NT2/D1 (cell line): ENCODE measurements around the gene LARGE1.

Source experiments
- DNase-seq: peaks from one replicate; pipeline ENCODE4 v3.0.0-alpha.2; 2011; ENCODE audit warnings: low read depth, low spot score
- H3K27me3 ChIP-seq: 2 replicates; pipeline ENCODE4 v1.6.0; 2011; ENCODE audit warnings: mild to moderate bottlenecking; ENCODE audit not compliant: insufficient read length, insufficient read depth
- H3K36me3 ChIP-seq: 2 replicates; pipeline ENCODE4 v1.6.1; 2011; ENCODE audit warnings: mild to moderate bottlenecking, low read length, mixed read lengths; ENCODE audit not compliant: insufficient read depth, insufficient read length
- H3K4me1 ChIP-seq: 2 replicates; pipeline ENCODE4 v1.5.1; 2011; ENCODE audit not compliant: insufficient read depth, insufficient read length
- H3K4me3 ChIP-seq: 2 replicates; pipeline ENCODE4 v1.5.1; 2011; ENCODE audit warnings: low read depth; ENCODE audit not compliant: insufficient read length
- H3K9ac ChIP-seq: 2 replicates; pipeline ENCODE4 v1.6.0; 2011; ENCODE audit warnings: low read depth; ENCODE audit not compliant: insufficient read length
- H3K9me3 ChIP-seq: 2 replicates; pipeline ENCODE4 v1.5.1; 2011; ENCODE audit warnings: mild to moderate bottlenecking, low read length; ENCODE audit not compliant: insufficient read depth
- SUZ12 ChIP-seq: IDR thresholded peaks from 2 replicates; pipeline ENCODE4 v1.6.1; 2011; ENCODE audit not compliant: insufficient read length, insufficient read depth; ENCODE audit errors: extremely low read depth
- YY1 ChIP-seq: IDR thresholded peaks from 2 replicates; pipeline ENCODE4 v1.6.1; 2011; ENCODE audit not compliant: insufficient read length, insufficient read depth
- ZNF274 ChIP-seq: IDR thresholded peaks from 2 replicates; pipeline ENCODE4 v1.6.1; 2011; ENCODE audit warnings: mild to moderate bottlenecking, low read depth, low read length

LARGE1 gene

DNA sequence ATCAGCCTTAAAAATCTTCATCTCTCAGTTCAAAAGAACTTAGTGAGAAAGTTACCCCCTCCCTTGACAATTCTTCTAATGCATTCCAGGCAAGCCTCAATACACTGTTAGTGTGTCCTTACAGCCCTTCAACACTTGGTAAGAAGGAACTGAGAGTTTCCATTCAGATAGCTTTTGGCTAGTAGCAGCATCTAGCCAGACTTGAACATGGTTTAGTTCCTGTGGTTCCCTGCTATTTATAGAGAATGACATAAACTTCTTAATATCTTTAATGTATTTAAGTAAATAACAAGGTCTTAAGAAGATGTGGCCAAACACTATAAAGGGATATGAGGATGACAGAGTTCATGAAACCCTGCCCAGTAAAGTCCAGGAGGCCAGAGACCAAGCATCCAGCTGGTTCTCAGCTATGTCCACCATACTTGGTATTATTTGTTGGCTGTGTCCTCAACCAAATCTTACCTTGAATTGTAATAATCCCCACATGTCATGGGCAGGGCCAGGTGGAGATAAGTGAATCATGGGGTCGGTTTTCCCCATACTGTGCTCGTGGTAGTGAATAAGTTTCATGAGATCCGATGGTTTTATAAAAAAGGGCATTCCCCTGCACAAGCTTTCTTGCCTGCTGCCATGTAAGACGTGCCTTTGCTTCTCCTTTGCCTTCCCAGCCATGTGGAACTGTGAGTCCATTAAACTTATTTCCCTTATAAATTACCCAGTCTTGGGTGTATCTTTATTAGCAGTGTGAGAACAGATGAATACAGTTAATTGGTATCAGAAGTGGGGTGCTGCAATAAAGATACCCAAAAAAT, 132.4 kb downstream of the LARGE1 start:
- no peaks in the 10 kb centered on the region for H3K27me3 ChIP-seq
- H3K4me3 ChIP-seq, result no peak overlapping the region
- peaks cover 50% of the 10 kb centered on the region for H3K9me3 ChIP-seq
- H3K36me3 ChIP-seq, result no peaks in the 10 kb centered on the region
- no peak for TF ChIP-seq SUZ12
- no peak for TF ChIP-seq YY1
- TF ChIP-seq ZNF274, result no peak
- no peak for DNase-seq
- no peaks in the 10 kb centered on the region for H3K4me1 ChIP-seq
- H3K9ac ChIP-seq, result no peak overlapping the region

DNA sequence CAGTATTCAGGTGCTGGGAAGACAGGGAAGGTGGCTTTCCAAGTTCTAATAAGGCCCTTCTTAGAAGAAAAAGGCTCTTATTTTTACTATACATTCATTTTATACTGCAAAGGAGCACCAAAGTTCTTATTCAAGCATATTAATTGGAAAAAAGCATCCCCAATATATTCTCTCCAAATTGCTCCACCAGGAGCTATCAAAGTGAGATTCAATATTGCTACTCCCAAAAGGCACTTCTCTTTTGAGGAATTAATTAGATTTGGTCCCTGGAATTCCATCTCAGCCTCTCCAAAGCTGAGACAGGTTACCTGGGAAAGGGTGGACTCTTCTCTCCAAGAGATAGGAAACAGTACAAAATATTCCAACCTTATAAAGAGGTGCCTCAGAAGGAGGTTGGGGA, 134.1 kb downstream of the LARGE1 start:
- no peaks in the 10 kb centered on the region for H3K36me3 ChIP-seq
- H3K9ac ChIP-seq, result no peak overlapping the region
- H3K4me3 ChIP-seq, result no peak overlapping the region
- peaks cover 35% of the 10 kb centered on the region for H3K9me3 ChIP-seq
- no peak for TF ChIP-seq ZNF274
- TF ChIP-seq SUZ12, result no peak
- TF ChIP-seq YY1, result no peak
- no peak for DNase-seq
- H3K4me1 ChIP-seq, result no peaks in the 10 kb centered on the region
- H3K27me3 ChIP-seq, result no peaks in the 10 kb centered on the region

DNA sequence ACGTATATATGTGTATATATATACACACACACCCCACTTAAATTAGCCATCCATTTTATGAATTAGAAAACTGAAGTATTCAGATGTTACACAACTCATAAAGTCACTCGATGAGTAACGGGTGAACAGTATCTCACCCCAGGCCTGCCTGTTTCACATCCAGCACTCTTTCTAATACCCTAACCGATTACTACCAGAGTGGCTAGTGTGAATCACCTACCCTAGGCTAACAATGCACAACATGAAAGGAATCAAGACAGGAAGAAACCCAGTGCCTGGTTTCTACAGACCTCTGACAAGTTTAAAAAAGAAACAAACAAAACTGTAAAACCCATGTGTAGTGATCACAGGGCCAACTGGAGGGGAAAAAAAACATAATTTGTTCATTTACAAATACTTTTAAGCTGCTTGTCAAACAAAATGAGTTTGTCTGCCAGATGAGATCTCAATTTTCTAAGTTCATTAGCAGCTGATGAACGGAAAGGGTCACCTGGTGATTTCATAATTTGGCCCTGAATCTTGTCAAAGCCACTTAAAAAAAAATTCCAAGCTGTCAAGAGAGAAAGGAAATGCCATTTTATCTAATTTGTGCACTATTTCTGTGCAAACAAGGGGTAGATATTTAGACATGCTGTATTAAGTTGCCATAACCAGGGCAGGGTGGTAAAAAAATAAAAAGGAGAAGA, 134.8 kb downstream of the LARGE1 start:
- no peak for TF ChIP-seq YY1
- TF ChIP-seq SUZ12, result no peak
- no peak for TF ChIP-seq ZNF274
- peaks cover 28% of the 10 kb centered on the region for H3K9me3 ChIP-seq
- no peaks in the 10 kb centered on the region for H3K4me1 ChIP-seq
- H3K27me3 ChIP-seq, result no peaks in the 10 kb centered on the region
- H3K4me3 ChIP-seq, result no peak overlapping the region
- no peak overlapping the region for H3K9ac ChIP-seq
- DNase-seq, result no peak
- no peaks in the 10 kb centered on the region for H3K36me3 ChIP-seq

DNA sequence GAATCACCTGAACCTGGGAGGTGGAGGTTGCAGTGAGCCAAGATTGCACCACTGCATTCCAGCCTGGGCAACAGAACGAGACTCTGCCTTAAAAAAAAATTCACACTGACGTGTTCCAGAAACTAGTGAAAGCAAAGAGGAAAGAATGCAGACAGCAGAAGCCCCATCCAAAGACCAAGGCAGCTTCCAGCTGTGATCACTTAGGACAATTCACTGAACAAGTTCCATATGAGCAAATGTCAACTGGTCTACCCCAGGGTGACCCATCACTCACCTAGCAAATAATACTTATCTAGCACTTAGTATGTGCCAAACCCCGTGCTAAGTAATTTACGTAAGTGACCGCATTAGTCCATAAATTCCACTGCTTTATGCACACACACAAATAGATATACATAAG, 138.9 kb downstream of the LARGE1 start:
- no peak for TF ChIP-seq SUZ12
- no peak for TF ChIP-seq YY1
- TF ChIP-seq ZNF274, result no peak
- no peak for DNase-seq
- Histone ChIP-seq H3K36me3 (no peaks in the 10 kb centered on the region), H3K4me3 (no peak overlapping the region), H3K9ac (no peak overlapping the region), H3K27me3 (no peaks in the 10 kb centered on the region), H3K4me1 (no peaks in the 10 kb centered on the region), H3K9me3 (no peaks in the 10 kb centered on the region)

GRCh38 chr22:33780531-33781136, 139.6 kb downstream of the LARGE1 start:
- no peaks in the 10 kb centered on the region for H3K36me3 ChIP-seq
- no peaks in the 10 kb centered on the region for H3K9me3 ChIP-seq
- peaks cover 3% of the 10 kb centered on the region for H3K4me1 ChIP-seq
- no peak overlapping the region for H3K9ac ChIP-seq
- no peak overlapping the region for H3K4me3 ChIP-seq
- no peak for DNase-seq
- H3K27me3 ChIP-seq, result no peaks in the 10 kb centered on the region
- TF ChIP-seq SUZ12, result no peak

DNA sequence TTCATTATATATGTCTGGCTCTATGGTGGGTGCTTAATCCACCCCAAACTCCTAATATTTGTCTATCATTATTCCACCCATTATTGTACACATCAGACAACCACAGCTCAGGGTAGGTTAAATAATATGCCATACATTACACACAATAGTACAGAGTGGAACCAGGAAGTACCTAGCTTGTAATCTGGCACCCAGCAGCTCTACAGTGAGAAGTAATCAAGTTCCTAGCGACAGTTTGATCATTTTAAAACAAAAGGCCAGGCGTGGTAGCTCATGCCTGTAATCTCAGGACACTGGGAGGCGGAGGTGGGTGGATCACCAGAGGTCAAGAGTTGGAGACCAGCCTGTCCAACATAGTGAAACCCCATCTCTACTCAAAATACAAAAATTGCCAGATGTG, 141.0 kb downstream of the LARGE1 start:
- no peak for TF ChIP-seq YY1
- TF ChIP-seq SUZ12, result no peak
- TF ChIP-seq ZNF274, result no peak
- no peak for DNase-seq
- H3K36me3 ChIP-seq, result no peaks in the 10 kb centered on the region
- peaks cover 3% of the 10 kb centered on the region for H3K4me1 ChIP-seq
- no peak overlapping the region for H3K9ac ChIP-seq
- no peaks in the 10 kb centered on the region for H3K27me3 ChIP-seq
- no peak overlapping the region for H3K4me3 ChIP-seq
- H3K9me3 ChIP-seq, result no peaks in the 10 kb centered on the region

GRCh38 chr22:33776491-33776890, 143.8 kb downstream of the LARGE1 start:
- Histone ChIP-seq H3K4me1 (peaks cover 3% of the 10 kb centered on the region), H3K9me3 (no peaks in the 10 kb centered on the region), H3K9ac (no peak overlapping the region), H3K36me3 (no peaks in the 10 kb centered on the region), H3K27me3 (no peaks in the 10 kb centered on the region), H3K4me3 (no peak overlapping the region)
- no peak for DNase-seq
- TF ChIP-seq SUZ12, result no peak
- no peak for TF ChIP-seq ZNF274
- no peak for TF ChIP-seq YY1
